HG02852 (cell line): ENCODE measurements around the gene LMBRD2.

Experiments used
- ATAC-seq: cut with Tn5 transposase; IDR thresholded peaks from one replicate; pipeline ENCODE4 v1.9.1; 2021; ENCODE audit warnings: mild to moderate bottlenecking, moderate library complexity; ENCODE audit not compliant: unreplicated experiment

Gene LMBRD2

DNA sequence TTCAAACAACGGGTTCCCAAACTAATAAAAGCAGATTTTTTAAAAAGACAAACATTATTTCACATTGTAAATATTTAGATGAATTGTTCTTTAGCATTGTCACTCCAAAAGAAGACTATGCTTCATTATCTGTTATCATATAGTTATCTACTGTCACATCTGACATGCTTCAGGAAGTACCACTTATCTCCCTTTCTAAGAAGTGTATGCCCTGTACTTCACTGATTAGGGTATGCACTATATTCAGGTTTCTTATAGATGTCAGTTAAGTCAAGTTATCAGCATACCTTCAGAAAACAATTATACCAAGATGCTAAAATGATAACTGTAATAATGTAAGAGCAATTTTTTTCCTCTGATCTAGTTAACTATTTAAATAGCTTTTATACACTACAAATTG is 40.4 kb downstream of the LMBRD2 start:
- ATAC-seq = no peak

DNA sequence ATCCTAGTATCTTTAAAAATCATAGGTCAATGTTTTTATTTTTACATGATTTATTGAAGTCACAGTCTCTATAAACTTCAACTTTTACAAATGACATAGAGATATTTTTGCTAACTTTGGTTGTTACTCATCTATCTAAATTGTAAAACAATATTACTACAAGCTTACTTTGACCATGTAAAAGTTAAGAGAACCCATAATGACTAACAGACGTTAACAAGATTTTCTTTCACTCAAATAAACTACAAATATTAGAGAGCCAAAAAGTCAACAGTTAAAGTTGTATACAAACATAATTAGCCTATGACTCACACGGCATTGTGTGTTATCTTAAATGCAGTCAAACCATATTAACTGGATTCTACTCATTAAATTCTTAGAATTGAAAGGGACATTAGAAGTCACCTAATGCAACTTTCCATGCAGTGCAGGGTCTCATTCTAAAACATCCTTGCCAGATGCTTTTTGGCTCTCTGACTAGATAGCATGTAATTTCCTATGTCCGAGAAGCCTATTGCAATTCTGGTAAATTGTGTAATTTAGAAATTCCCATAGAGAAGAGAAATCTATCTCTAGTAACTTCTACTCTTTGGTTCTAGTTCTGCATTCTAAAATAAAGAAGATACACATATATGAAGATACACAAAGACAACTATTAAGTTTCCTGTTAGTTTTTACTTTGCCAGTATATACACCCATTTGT is 42.8 kb downstream of the LMBRD2 start:
- no peak for ATAC-seq

DNA sequence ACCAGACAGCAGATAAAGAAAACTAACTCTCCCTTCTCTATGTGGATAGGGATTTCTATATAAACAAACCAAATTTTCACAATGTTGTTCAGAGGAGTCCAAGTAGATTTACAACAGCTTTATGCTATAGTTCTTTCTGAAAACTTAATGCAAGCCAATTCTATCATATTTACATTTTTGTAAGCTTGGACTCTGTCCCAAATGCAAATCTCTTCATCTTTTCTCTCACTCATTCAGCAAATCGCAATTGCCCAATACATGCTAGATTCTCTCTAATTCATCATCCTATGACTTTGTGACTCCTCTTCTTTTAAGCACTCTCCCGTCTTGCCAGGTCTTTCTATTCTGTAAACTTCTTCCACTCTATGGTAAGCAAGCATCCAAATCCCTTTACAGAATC is 45.9 kb downstream of the LMBRD2 start:
- ATAC-seq = no peak

DNA sequence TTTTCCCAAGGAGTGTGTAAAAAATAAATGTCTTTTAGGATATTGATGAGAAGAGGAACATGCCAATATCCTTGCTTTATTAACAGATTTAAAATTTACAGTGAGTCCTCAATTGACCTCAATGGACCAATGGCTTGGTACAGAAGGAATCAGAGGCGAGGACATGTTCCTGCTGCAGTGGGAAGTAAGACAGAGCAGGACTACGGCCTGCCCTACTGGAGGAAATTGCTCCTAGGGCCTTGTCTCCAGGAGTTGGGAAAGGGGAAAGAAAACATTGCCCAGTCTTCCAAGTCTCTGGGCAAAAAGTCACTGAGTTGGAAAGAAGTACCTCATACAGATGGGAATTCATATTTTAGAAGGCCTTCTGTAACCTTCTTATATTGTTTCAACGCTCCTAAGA is 51.9 kb downstream of the LMBRD2 start:
- no peak for ATAC-seq

DNA sequence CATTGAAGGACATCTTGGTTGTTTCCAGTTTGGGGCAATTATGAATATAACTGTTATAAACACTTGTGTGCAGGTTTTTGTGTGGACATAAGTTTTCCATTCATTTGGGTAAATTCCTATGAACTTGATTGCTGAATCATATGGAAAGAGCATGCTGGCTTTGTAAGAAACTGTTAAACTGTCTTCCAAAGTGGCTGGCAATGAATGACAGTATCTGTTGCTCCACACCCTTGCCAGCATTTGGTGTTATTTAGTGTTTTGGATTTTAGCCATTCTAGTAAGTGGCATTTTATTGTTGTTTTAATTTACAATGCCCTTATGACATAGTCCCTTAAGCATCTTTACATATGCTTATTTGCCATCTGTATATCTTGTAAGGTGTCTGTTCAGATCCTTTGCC is 55.2 kb downstream of the LMBRD2 start:
- no peak for ATAC-seq

DNA sequence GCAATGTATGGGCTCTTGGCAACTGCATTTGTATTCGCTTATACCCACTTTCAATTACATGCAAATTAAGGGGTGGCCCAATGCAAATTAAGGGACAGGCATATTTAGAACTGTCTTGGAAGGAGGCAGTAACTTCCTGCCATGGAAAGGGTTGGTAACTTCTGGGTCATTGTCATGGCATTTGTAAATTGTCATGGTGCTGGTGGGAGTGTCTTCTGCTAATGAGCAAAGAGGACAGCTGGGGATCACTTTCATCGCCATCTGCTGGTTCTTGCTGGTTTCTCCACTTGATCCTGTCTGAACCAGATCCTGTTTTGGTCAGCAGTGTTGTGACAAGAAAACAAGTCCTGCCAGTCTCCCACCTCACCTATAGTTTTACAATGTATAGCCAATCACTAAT is 61.7 kb downstream of the LMBRD2 start:
- peak; percentile 92 for ATAC-seq

DNA sequence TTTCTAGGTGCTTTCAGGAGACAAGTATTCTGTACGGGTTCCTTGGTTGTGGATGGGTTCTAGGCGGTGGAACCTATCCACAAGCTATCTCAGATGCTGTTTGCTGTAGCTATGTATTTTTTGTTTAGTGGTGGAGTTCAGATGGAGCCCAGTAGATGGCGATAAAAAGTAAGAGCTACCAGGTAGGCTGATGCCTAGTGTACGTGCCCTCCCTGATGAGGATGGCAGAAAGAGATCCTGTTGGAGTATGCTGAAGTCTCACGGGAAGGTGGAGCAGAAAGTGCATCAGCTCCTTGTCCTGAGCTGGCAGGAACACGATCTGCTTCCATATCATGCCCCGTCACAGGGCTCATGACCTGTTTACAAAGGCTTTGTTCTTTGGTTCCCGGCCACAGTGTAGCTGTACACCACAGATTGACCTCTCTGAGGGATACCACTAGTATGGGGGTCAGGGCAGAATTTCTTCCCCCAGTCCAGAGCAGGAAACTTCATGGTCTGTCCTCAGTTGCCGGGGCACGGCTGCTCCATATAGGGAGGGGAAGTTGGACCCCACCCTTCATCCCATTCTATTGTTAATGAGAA is 72.4 kb downstream of the LMBRD2 start:
- peak; percentile 94 for ATAC-seq

GRCh38 chr5:36078430-36078829 is 73.3 kb downstream of the LMBRD2 start:
- no peak for ATAC-seq

GRCh38 chr5:36073595-36074216 is 78.0 kb downstream of the LMBRD2 start:
- ATAC-seq = peak; percentile 78

DNA sequence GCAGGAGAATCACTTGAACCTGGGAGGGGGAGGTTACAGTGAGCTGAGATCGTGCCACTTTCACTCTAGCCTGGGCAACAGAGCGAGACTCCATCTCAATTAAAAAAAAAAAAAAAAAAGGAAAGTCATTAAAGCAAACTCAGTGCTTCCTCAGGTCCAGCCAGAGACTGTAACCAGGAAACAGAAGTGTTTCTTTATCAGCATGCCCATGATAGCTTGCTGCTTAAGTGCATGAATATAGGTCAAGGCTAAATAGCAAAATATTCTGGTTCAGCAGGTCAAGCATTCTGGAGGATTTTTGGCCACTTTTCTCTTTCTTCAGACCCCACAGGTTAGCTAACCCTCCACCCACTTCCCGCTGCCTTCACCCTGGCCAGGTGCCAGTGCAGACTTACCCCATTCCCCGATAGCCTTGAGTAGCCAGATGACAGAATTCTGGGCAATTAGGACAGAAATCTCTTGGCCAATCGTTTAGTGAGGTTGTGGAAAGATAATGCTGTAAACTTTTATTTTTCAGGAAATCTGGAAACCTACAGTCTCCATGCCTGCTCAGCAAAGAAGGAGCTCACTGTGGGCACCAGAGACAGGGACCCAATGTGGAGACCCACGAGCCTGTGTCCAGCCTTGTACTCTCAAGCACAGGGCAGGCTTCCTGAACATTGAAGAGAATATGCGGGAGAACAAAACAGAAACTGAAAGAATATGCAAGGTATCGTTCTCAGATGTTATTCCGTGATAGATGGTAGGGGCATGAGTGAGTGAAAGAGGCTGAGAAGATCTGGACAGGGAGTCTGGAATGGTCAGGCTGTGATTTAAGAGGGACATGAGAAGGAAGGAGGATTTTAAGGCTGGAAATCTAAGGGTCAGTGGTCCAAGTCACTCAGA is 80.8 kb downstream of the LMBRD2 start:
- peak; percentile 63 for ATAC-seq

- ATAC-seq = no peak
These were observed 82.9 kb downstream of the LMBRD2 start for GRCh38 chr5:36068751-36069281.

GRCh38 chr5:36066540-36067210 is 85.0 kb downstream of the LMBRD2 start, which contains the start of gene UGT3A2:
TSS of gene UGT3A2 (minus strand) at chr5:36066882. CDS start at chr5:36066789, 93 bp downstream.
- ATAC-seq = no peak

DNA sequence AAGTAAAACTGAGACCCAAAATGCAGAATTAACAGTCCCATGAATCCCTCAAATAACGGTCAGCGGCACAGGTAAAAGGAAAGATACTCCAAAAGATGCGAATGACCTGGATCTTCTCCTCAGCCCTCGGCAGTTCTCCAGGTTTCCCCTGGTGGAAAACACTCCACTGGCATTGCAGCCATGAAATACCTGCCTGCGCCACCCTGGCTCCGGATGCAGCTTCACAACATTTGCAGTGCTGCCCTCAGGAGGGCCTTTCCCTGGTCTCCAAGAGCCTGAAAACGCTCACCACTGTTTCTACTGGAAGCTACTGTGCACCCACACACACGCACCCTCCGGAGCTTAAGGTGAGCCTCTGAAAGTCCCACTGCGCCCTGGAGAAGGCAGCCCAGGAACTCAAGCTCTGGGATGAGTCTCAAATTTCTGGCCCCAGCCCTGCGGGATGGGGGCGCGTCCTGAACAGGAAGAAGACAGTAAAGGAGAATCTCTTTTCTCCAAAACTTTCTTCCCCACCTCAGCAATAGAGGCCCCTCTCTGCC is 85.6 kb downstream of the LMBRD2 start:
- no peak for ATAC-seq

DNA sequence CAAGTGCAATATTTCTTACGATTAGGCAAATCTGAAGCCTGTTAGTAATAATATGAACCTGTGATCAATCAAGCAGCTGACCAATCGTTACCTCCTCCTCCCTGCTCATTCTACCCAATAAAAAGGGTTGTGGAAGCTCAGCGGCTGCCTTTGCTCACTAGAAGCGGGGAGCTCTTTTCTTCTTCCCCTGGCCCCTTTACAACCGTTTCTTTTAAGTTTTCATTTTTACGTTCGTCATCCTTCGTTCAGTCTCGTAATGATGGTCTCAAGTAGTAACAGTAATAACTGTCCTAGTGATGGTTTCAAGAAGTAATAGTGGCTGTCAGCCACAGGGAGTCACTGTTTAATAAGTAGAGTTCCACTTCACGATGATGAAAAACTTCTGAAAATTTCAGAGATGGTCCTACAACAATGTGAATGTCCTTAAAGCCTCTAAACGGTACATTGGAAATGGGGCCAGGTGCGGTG is 91.2 kb downstream of the LMBRD2 start:
- peak; percentile 59 for ATAC-seq

DNA sequence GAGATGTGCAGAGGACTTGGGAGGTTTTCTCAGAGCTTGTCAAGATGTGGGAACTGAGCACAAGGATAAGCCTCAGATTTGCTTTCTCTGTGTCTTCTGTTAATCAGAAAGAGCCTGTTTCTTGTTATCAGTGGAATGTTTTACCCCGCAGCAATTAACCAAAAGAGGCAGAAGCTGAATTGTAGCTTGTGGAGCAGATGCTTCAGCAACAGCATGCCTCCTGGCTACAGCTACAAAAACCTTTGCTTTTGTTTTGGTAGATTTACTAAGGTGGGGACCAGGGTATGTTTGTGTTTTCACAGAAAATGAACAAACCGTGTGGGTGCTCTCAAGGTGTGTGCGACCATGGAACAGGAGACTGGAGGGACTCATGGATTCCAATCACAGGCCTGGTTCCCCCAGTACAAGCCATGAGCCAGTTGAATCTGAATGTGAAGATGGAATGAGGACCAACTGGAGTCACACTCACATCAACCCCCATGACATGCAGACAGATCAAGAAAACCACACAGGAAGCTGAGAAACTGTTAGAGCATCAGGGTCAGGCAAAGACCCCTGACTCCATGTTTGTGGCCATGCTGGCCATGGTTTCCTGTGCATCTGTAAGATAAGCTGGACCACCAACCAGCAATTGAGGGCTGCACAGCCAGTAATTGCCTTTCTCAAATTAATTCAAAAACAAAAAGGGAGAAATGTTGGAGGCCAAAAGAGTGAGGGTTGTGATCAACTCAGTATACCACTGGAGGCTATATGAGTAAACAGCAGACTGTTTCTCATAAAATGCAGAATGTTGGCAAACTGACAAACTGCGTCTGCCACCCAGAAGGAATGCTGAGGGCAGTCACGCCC is 91.9 kb downstream of the LMBRD2 start:
- ATAC-seq = no peak

DNA sequence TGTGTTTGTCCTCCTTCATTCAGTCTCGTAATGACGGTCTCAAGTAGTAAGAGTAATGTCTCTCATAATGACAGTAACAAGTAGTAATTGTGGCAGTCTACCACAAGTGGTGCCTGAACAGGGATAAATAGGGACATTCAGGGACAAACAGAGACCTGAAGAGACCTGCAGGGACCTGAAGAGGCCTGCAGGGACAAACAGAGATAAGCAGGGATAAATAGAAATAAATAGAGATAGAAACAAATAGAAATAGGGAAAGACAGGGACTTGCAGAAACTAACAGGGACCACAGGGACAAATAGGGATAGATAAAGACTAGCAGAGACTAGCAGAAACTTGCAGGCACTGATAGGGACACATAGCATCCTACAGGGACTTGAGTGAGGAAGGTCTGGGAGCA is 92.9 kb downstream of the LMBRD2 start:
- no peak for ATAC-seq

- ATAC-seq = no peak
These were observed 94.3 kb downstream of the LMBRD2 start for GRCh38 chr5:36057386-36057785.

DNA sequence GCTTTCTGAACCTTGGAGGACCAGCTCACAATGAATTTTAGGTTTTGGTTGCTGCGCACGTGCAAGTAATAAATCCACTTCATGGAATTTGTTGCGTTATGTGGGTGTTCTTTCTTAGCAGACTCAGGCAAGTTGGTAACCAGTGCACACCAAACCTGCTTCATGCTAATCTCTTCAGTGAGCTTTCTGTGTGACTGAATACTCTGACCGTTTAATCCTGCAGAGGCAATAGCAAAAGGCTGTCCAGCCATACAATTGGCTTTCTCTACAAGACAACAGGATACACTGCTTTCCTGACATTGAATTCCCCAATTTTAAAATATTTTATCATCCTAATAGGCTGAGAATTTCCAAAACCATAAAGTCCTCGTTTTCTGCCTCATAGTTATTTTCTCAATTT is 95.3 kb downstream of the LMBRD2 start:
- no peak for ATAC-seq

DNA sequence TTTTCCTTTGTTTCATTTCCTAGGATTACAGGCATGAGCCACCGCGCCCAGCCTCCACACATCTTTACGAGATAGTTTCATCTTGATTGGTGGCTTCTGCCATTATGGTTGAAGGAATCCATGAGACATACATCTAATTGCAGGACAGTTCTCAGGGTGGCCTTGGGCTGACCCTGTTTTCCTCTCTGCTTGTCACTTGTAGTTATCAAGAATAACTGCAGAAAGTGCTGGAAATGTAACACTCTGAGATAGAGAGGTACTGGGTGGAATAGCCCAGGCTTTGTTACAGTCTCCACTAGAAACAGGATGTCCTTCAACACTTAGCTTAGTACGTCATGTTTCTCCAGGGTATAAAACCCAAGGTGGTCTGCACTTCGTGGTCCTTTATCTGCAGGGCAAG is 95.7 kb downstream of the LMBRD2 start:
- no peak for ATAC-seq
